Measurements from ENCODE around the gene ZFHX3. TPM values are rescaled to one million over a fixed set of nuclear protein-coding genes. Genes with fewer than 3 reads are reported as not detected.

Gene ZFHX3
- total RNA-seq, 1 experiment from 2014 or later, result 1.5 TPM

GRCh38 chr16:72924537-72924926 lies 123.4 kb downstream of the ZFHX3 start:
- Histone ChIP-seq H3K56ac (ENCODE audit: insufficient read length, low read depth, low read length) (no peak overlapping the region), H2BK5ac (ENCODE audit: insufficient read length, low read length) (no peak overlapping the region), H3K79me1 (ENCODE audit: insufficient read depth, low read depth, low read length, poor library complexity, severe bottlenecking) (no peaks in the 10 kb centered on the region), H3K4me1 (ENCODE audit: insufficient read depth, low read length) (no peaks in the 10 kb centered on the region), H3K14ac (ENCODE audit: insufficient read depth, low read length) (no peak overlapping the region), H3K18ac (ENCODE audit: insufficient read length, low read depth, low read length) (no peak overlapping the region), H3K79me2 (ENCODE audit: insufficient read depth, low read length) (no peaks in the 10 kb centered on the region), H2AK5ac (ENCODE audit: insufficient read length, low read length) (no peak overlapping the region), H3T11ph (ENCODE audit: low read length) (no peak overlapping the region), H4K20me1 (ENCODE audit: control insufficient read depth, insufficient read depth, insufficient read length) (no peaks in the 10 kb centered on the region), H3K4ac (ENCODE audit: low read depth, low read length) (no peak overlapping the region), H3K9ac (ENCODE audit: extremely low read depth, insufficient read length, low read length) (no peak overlapping the region), H3K27ac (ENCODE audit: insufficient read length, low read depth, low read length) (no peak overlapping the region), H3K9me3 (ENCODE audit: control insufficient read depth, low read depth, low read length) (no peaks in the 10 kb centered on the region), H2BK120ac (ENCODE audit: low read depth, low read length, poor library complexity, severe bottlenecking) (no peak overlapping the region), H2BK15ac (ENCODE audit: low read depth, low read length) (no peak overlapping the region), H2BK12ac (ENCODE audit: insufficient read length, low read depth, low read length) (no peak overlapping the region), H4K5ac (ENCODE audit: insufficient read length, low read depth, low read length) (no peak overlapping the region), H3K23me2 (ENCODE audit: insufficient read length, low read depth, low read length, poor library complexity, severe bottlenecking) (no peaks in the 10 kb centered on the region), H4K91ac (ENCODE audit: insufficient read length, low read depth, low read length) (no peak overlapping the region), H2BK20ac (ENCODE audit: low read depth, low read length, poor library complexity, severe bottlenecking) (no peak overlapping the region), H3K4me2 (ENCODE audit: insufficient read depth, insufficient read length, low read length) (no peak overlapping the region), H3K23ac (ENCODE audit: insufficient read length, low read depth, low read length) (no peak overlapping the region), H3K27me3 (ENCODE audit: insufficient read depth, low read length) (no peaks in the 10 kb centered on the region), H2AFZ (ENCODE audit: low read length) (no peak overlapping the region), H4K8ac (replicated peaks; ENCODE audit: insufficient read length, low read depth, low read length) (no peak overlapping the region)
- Mint-ChIP-seq H3K4me1 (peaks cover 0 to 10% of the 10 kb centered on the region in 2 experiments), H3K27me3 (ENCODE audit: low read depth) (peaks cover 2% of the 10 kb centered on the region), H3K27ac (no peak overlapping the region), H3K36me3 (ENCODE audit: insufficient read depth in 1 of 3, low read depth in 3 of 3) (no peaks in the 10 kb centered on the region), H3K4me3 (no peak overlapping the region), H3K9me3 (no peaks in the 10 kb centered on the region)
- no CpG with 5 or more reads among the region's 9 CpGs for WGBS (ENCODE audit: extremely low coverage, insufficient read length, low lambda C conversion rate)
- DNase-seq, result no peak
- TF ChIP-seq, protein P1, sequence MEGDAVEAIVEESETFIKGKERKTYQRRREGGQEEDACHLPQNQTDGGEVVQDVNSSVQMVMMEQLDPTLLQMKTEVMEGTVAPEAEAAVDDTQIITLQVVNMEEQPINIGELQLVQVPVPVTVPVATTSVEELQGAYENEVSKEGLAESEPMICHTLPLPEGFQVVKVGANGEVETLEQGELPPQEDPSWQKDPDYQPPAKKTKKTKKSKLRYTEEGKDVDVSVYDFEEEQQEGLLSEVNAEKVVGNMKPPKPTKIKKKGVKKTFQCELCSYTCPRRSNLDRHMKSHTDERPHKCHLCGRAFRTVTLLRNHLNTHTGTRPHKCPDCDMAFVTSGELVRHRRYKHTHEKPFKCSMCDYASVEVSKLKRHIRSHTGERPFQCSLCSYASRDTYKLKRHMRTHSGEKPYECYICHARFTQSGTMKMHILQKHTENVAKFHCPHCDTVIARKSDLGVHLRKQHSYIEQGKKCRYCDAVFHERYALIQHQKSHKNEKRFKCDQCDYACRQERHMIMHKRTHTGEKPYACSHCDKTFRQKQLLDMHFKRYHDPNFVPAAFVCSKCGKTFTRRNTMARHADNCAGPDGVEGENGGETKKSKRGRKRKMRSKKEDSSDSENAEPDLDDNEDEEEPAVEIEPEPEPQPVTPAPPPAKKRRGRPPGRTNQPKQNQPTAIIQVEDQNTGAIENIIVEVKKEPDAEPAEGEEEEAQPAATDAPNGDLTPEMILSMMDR (conservative IDR thresholded peaks at IDR 0.05), result no peak

Data from H9 (cell line).